IPS-18c (cell line): ENCODE results near the gene EML2.
"Not testable (repeated sequence)": the region's sequence is repeated elsewhere in the genome, so short reads cannot be mapped to it uniquely, and the experiment has no call there.

Source experiments
- H3K4me3 ChIP-seq: 2 replicates; pipeline ENCODE4 v1.7.0; 2013; ENCODE audit warnings: low read depth, mild to moderate bottlenecking, low read length, moderate library complexity; ENCODE audit not compliant: insufficient read depth
- H3K9me3 ChIP-seq: one replicate; pipeline ENCODE4 v1.6.1; 2013; ENCODE audit warnings: mild to moderate bottlenecking, low read length, moderate library complexity; ENCODE audit not compliant: control insufficient read depth, insufficient read depth

EML2 gene, protein sequence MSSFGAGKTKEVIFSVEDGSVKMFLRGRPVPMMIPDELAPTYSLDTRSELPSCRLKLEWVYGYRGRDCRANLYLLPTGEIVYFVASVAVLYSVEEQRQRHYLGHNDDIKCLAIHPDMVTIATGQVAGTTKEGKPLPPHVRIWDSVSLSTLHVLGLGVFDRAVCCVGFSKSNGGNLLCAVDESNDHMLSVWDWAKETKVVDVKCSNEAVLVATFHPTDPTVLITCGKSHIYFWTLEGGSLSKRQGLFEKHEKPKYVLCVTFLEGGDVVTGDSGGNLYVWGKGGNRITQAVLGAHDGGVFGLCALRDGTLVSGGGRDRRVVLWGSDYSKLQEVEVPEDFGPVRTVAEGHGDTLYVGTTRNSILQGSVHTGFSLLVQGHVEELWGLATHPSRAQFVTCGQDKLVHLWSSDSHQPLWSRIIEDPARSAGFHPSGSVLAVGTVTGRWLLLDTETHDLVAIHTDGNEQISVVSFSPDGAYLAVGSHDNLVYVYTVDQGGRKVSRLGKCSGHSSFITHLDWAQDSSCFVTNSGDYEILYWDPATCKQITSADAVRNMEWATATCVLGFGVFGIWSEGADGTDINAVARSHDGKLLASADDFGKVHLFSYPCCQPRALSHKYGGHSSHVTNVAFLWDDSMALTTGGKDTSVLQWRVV

GRCh38 chr19:45638930-45639729 lies at the start of gene EML2:
EML2 (minus strand) TSS chr19:45639397; CDS start chr19:45639376, 21 bp downstream.
- H3K9me3 ChIP-seq: no peaks in the 10 kb centered on the region
- peak within 1 kb of the TSS; percentile 62 for H3K4me3 ChIP-seq

- Histone ChIP-seq H3K4me3 (no peak overlapping the region), H3K9me3 (no peaks in the 10 kb centered on the region)
These were observed 48.4 kb upstream of the EML2 start for GRCh38 chr19:45687599-45687998.

DNA sequence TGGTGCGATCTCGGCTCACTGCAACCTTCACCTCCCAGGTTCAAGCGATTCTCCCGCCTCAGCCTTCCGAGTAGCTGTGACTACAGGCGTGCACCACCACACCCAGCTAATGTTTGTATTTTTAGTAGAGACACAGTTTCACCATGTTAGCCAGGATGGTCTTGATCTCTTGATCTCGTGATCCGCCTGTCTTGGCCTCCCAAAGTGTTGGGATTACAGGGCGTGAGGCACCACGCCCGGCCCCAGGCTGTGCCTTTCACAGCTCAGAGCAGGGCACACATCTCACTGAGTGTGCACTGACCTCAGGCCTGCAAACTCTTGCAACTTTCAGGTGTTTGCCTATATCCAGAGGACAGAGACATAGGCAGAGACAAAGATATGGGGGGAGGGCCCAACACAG lies 45.8 kb upstream of the EML2 start:
- not testable (repeated sequence) for H3K4me3 ChIP-seq, H3K9me3 ChIP-seq

DNA sequence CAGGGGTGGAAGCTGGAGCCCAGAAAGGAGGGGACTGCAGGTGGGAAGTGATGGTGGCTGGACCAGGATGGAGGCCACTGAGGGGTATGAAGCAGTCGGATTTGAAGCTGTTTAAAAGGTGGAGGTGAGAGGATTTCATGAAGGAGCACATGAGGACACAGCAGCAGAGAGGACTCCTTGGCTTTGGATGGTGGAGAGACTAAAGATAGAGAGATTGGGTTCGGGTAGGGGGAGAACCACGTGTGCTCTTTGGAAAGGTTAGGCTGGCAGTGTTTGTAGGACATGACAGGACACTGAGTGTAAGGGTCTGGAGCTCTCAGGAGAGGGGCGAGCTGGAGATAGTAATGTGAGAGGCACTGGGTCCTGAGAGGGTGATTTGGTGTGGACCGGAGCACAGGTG lies 43.7 kb upstream of the EML2 start:
- H3K4me3 ChIP-seq: no peak overlapping the region

DNA sequence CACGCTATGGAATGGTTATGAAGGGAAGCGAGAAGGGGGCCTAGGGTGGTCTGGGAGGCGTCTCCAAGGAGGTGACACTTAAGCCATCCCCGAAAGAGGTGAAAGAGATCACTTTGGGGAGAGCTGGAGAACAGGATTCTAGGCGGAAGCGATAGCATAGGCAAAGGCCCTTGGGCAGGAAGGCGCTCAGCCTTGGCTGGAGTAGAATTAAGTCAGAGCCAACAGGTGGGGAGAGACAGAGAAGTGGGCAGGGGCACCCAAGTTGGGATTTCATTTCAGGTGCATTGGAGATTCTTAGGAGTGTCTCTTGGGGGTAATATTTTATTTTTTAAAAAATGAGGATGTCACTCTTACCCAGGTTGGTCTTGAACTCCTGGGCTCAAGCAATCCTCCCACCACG lies 42.9 kb upstream of the EML2 start:
- H3K9me3 ChIP-seq: no peaks in the 10 kb centered on the region
- no peak overlapping the region; the same call in 1 of the 2 replicates for H3K4me3 ChIP-seq

More for the DNA sequence above, 43.7 kb upstream of the EML2 start:
- no peaks in the 10 kb centered on the region for H3K9me3 ChIP-seq

- H3K4me3 ChIP-seq: peak overlapping the region; percentile 47
These were observed 42.3 kb upstream of the EML2 start for GRCh38 chr19:45681391-45682015.

DNA sequence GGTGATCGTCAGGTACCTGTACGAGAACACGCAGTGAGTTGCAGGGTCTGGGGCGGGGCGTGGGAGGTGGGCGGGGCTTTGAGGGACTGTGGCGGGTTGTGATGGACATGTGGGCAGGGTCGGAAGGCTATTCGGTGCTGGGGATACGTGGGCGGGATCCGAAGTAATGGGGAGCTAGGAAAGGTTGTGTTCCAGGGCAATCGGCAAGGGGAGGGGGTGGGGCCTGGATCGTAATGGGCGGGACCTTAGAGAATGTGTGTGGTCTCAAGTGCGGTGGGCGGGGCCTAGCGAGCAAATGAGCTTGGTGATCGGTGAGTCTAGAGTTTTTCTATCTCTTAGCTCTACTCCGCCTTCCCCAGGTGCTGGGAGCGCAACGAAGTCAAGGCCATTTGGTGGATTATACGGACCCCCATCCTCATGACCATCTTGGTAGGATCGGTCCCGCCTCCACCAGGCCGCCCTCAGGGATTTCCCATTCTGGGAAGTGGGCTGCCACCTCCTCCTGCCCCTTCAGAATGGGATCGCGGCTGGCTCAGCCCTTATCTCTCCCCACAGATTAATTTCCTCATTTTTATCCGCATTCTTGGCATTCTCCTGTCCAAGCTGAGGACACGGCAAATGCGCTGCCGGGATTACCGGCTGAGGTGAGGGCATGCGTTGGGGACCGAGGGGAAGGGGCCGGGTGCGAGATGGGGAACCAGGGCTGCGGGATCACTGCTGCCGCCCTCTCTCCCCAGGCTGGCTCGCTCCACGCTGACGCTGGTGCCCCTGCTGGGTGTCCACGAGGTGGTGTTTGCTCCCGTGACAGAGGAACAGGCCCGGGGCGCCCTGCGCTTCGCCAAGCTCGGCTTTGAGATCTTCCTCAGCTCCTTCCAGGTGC lies 38.4 kb upstream of the EML2 start:
- Histone ChIP-seq H3K9me3 (no peaks in the 10 kb centered on the region), H3K4me3 (peak overlapping the region; percentile 67)

More at GRCh38 chr19:45681391-45682015, 42.3 kb upstream of the EML2 start:
- H3K9me3 ChIP-seq: no peaks in the 10 kb centered on the region

GRCh38 chr19:45676851-45677263 lies 37.7 kb upstream of the EML2 start:
- Histone ChIP-seq H3K4me3 (peak overlapping the region; percentile 67), H3K9me3 (no peaks in the 10 kb centered on the region)

GRCh38 chr19:45674946-45675345 lies 35.7 kb upstream of the EML2 start:
- Histone ChIP-seq H3K9me3 (no peaks in the 10 kb centered on the region), H3K4me3 (no peak overlapping the region)

GRCh38 chr19:45670670-45671453 lies 31.7 kb upstream of the EML2 start:
- peak overlapping the region; percentile 65 for H3K4me3 ChIP-seq
- H3K9me3 ChIP-seq: no peaks in the 10 kb centered on the region

DNA sequence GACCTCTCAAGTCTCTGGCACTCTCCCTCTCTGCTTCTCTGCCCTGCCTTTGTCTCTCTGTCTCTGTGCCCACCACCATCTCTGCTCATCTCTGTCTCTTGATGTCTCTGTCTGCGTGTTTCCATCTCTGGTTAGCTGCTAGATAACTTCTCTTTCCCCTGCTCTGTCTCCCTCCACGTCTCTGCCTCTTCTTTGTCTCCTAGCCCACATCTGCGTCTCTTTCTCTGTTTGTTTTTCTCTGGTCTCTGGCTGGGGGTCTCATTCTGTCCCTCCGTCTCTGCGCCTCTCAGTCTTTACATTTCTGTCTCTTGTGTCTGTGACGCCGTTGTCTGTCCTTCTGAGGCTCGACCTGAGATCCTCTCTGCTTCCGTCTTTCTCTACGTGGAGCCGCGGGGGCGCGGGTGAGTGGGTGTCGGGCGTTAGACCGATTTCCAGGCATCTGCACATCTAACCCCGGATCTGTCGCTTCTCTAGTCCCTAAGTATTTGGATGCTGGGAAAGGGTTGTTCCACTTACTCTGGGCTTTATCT lies 29.2 kb upstream of the EML2 start:
- Histone ChIP-seq H3K4me3 (peak overlapping the region; percentile 49), H3K9me3 (no peaks in the 10 kb centered on the region)

GRCh38 chr19:45667620-45668341 lies 28.6 kb upstream of the EML2 start, which contains the start of gene GIPR:
GIPR (plus strand) TSS chr19:45668221; CDS start chr19:45669521, 1,300 bp downstream.
- no peaks in the 10 kb centered on the region for H3K9me3 ChIP-seq
- H3K4me3 ChIP-seq: peak within 1 kb of the TSS; percentile 49

GRCh38 chr19:45664575-45664974 lies 25.4 kb upstream of the EML2 start:
- H3K9me3 ChIP-seq: no peaks in the 10 kb centered on the region
- H3K4me3 ChIP-seq: no peak overlapping the region

GRCh38 chr19:45663800-45664199 lies 24.6 kb upstream of the EML2 start:
- H3K4me3 ChIP-seq: no peak overlapping the region
- H3K9me3 ChIP-seq: peaks cover 2% of the 10 kb centered on the region

- Histone ChIP-seq H3K4me3 (no peak overlapping the region), H3K9me3 (peaks cover 2% of the 10 kb centered on the region)
These were observed 21.4 kb upstream of the EML2 start for GRCh38 chr19:45660636-45661035.
